Superior temporal gyrus (tissue), 1 donor: ENCODE data around the gene KNTC1.
"Not testable (repeated sequence)": the region's sequence is repeated elsewhere in the genome, so short reads cannot be mapped to it uniquely, and the experiment has no call there.

Source experiments
- DNase-seq: peaks from one replicate; pipeline ENCODE4 v3.0.0-alpha.2; 2016; ENCODE audit errors: extremely low spot score

Gene KNTC1

GRCh38 chr12:122505419-122506051 lies 21.5 kb upstream of the KNTC1 start:
- DNase-seq, result no peak

DNA sequence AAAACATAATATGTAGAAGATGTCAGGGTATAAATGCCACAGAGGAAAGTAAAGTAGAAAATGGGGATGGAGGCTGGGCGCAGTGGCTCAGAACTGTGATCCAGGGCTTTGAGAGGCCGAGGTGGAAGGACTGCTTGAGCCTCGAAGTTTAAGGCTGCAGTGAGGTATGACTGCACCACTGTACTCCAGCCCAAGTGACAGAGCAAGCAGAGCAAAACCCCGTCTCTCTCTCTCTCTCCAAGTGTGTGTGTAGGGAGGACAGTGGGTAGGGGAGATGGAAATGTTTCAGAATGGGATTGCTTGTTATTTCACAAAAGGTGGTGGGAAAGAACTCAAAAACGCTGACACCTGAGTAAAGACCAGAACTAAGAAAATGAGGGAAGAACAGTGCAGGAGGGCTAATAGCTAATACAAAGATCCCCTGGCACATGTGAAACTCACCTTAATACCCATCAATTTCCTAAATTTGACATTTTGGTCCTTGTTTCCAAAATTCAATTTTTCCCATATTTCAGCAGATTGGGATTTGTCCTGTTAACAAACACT lies 20.6 kb upstream of the KNTC1 start:
- DNase-seq, result no peak

DNA sequence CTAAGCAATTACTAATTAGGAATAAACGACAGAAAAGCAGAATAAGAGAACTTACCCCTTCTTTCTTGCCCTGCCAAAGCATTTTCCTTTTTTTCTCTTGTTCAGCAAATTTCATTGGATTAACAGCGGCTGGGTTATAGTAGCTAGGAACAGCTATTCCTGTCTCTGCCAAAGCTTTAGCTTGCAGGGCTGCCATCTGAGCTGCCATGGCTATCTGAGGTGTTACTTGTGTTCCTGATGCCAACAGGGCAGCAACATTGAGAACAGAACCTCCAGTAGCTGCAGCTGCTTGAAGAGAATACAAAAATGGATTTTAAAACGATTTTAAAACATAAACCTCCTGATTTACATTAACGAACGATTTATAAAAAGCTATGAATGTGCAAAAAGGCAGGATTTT lies 18.9 kb upstream of the KNTC1 start:
- no peak for DNase-seq

- not testable (repeated sequence) for DNase-seq
These were observed 14.0 kb upstream of the KNTC1 start for GRCh38 chr12:122513028-122513427.

DNA sequence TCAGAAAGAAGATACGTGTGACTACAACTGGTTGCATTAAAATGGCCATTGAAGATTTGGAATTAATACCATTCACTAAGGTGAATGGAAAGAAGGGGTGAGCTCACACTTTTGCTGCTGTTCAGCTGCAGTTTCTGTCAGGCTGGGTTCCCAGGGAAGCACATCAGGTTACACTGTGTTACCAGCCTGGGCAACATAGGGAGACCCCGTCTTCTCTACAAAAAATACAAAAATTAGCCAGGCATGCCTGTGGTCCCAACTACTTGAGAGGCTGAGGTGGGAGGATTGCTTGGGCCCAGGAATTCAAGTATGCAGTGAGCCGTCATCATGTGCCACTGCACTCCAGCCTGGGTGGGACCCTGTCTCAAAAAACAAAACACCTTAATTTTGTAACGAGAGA lies 13.4 kb upstream of the KNTC1 start:
- no peak for DNase-seq

DNA sequence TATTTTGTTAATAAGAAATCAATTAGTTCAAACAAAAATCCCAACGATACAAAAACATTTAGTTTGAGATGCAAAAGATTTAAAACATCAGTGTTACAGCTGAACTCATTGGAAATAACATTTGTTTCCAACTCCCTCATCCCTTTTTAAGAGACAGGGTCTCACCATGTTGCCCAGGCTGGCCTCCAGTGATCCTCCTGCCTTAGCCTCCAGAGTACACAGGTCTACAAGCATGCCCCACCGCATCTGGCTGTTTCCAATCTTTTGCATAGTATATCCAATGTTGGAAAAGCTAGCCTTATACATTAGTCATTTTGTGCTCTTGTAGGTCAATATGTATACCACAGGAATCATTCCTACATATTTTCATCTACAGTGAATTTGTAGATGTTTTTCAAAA lies 11.8 kb upstream of the KNTC1 start:
- no peak for DNase-seq

DNA sequence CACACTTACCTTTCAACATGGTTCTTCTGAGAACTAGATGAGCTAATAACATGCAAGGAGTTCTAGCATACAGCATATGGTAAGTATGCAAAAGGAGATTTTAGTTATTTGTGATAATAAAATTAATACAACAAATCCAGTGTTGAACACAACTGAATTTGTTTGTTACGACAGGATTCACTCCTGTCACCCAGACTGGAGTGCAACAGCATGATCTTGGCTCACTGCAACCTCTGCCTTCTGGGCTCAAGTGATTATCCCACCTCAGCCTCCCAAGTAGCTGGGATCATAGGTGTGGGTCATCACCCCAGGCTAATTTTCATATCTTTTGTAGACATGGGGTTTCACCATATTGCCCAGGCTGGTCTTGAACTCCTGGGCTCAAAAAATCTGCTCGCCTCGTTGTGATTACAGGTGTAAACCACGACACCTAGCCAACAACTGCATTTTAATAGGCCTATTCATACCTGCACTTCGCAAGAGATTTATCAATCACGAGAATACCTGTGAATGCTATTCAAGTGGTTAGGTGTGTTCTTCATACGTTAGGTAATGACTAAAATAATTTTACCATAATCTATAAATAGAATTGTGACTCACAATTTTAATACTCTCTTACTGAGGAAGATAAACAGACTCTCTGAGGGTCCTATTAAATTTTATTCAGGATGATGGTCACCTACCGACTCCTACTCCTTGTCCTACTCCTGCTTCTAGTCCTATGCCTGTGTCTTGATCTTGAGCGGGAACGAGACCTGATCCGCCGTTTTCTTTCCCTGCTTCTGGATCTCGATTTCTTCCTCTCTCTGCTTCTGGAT lies 10.3 kb upstream of the KNTC1 start:
- no peak for DNase-seq

DNA sequence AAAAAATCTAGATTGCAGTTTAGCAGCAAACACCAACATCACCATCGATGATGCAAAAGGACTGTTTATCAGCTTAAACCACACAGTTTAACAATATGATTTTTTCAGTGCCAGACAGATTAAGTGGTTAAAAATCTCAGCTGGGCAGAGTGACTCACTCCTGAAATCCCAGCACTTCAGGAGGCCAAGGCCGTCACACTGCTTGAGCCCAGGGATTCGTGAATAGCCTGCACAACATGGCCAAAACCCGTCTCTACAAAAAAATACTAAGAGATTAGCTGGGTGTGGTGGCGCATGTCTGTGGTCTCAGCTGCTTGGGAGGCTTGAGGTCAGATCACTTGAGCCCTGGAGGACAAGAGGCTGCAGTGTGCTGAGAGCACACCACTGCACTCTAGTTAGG lies 9.2 kb upstream of the KNTC1 start:
- DNase-seq, result no peak

DNA sequence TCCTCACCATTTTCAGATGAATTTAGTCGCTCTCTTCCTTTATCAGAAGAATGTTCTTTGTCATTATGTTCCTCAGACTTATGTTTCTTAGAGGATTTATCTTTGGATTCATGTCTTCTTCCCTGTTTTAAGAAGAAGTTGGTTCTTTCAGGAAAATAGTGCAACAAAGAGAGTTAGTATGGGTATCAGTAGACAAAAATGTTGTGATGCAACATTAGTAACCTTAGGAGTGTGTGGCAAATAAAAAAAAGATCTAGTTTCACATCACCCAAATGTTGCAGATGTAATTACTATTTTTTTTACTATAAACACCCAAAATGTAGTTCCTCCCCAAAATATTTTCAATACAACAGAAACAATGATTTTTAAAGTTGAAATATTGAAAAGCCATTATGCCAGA lies 8.1 kb upstream of the KNTC1 start:
- DNase-seq, result no peak

GRCh38 chr12:122519418-122519817 lies 7.6 kb upstream of the KNTC1 start:
- DNase-seq, result no peak

GRCh38 chr12:122520676-122521075 lies 6.4 kb upstream of the KNTC1 start:
- DNase-seq, result no peak

DNA sequence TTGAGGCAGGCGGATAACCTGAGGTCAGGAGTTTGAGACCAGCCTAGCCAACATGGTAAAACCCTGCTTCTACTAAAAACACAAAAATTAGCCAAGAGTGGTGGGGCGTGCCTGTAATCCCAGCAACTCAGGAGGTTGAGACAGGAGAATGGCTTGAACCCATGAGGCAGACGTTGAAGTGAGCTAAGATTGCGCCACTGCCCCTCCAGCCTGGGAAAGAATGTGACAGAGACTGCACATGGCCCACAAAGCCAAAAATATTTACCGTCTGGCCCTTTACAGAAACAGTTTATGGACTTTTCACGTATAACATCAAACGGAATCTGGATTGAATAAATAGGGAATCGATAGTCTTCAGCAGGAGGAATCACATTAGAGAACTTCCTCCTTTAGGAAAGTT lies 3.8 kb upstream of the KNTC1 start:
- DNase-seq, result no peak

- no peak for DNase-seq
These were observed 3.0 kb upstream of the KNTC1 start for GRCh38 chr12:122523846-122524718.

DNA sequence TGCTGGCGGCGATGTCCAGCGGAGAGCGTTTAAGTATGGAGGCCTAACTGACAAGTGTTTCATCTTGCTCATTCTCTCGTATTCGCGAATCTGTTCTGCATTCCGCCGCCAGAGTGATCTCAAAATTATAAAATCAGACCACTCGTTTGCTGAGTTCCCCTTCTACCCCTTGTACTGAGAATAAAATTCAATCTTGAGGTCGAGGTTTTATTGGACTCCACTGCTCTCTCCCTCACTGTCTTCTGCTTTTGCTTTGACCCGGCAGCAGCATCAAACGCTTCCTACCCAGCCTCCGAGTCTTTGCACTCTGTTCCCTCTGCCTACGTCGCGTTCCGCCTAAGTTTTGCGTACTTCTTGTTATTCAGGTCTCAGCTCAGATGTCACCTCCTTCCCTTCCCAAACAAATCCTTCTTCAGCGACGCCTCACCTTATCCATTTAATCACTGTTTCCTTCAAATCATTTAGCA lies 462 bp downstream of the KNTC1 start:
- DNase-seq, result no peak

GRCh38 chr12:122528582-122528981 lies 1.5 kb downstream of the KNTC1 start:
- DNase-seq, result no peak

- DNase-seq, result no peak
These were observed 1.9 kb downstream of the KNTC1 start for GRCh38 chr12:122528992-122529391.

- DNase-seq, result peak; percentile 35
These were observed 6.8 kb downstream of the KNTC1 start for GRCh38 chr12:122533856-122534255.

- no peak for DNase-seq
These were observed 10.0 kb downstream of the KNTC1 start for GRCh38 chr12:122537021-122537420.

DNA sequence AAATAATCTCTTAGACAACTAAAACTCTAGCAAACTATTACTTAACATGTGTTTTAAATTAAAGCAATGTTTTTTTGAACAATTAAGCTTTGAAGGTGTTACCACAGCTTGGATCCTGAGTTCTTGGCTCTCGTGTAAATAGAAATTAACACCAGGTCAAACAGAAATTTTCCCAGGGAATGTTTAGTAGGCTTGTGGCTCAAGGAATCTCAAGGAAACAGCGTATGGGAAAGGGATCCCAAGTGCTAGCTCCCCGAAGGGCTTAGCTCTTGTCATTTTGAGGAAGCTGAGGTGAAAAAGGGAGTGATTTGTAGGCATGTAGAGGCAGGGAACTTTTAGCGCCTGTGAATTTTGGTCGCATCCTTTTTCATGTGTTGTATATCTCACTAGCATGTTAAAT lies 11.4 kb downstream of the KNTC1 start:
- DNase-seq, result no peak

DNA sequence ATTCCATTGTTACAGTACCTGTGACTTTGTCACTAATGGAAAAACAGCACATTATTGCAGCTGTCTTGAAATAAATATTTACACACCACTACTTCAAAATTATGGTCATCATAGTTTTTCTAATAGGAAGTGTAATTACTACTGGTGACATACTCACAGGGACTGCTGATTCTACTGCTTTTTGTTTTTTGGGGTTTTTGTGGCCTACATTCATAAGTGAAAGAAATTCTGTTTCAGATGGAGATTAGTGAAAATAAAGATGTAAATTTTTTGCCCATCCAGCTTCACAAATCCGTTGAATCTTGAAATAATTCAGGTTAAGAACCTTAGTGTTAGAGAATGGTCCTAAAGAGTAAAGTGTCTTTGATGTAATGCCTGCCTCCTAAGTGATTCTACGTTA lies 17.5 kb downstream of the KNTC1 start:
- DNase-seq, result no peak

DNA sequence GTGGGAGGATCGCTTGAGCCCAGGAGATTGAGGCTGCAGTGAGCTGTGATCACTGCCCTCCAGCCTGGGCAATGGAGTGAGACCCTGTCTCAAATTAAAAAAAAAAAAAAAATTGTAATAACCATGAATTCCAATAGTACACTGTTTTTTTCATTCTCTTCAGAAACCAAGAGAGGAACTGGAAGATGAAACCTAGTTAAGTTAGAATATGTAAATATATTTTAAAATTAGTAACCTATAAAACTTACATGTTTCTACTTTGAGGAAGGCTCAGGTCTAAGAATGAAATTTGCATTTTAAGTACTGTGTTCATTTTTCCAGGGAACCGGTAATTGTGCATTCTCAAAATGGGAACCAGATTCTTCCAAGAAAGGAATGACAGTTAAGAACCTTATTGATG lies 18.8 kb downstream of the KNTC1 start:
- no peak for DNase-seq

DNA sequence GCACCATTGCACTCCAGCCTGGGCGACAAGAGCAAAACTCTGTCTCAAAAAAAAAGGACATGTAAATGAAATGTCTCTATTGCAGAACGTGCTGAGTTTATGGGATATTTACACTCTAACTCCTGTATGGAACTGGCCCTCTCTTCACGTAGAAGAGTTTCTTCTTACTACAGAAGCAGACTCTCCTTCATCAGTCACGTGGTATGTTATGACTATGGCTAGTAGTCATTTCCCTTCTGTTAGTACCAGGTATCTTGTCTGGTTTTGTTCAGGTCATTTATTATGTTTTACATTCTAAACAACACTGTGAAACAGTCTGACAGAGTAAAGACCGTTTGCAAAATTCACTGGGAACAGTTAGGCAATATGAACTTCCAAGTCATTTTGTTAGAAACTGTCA lies 20.3 kb downstream of the KNTC1 start:
- DNase-seq, result no peak
